ENCODE measurements around the gene DPH3. TPM values are rescaled to one million over a fixed set of nuclear protein-coding genes. Genes with fewer than 3 reads are reported as not detected.

Gene DPH3
- total and polyA plus RNA-seq, 8 donors, result 4.7 to 21.2 (median 17.4) TPM

GRCh38 chr3:16300881-16301359 is 36.2 kb upstream of the DPH3 start:
- Histone ChIP-seq H3K4me3 (no peak overlapping the region), H3K4me1 (peaks cover 0 to 7% (median 0%) of the 10 kb centered on the region in 4 donors), H3K9me3 (no peaks in the 10 kb centered on the region), H3K27ac (peak overlapping the region in 3 of 5 donors; percentile 44 to 61 (median 46)), H3K27me3 (no peaks in the 10 kb centered on the region), H3K36me3 (peaks cover 3 to 73% (median 72%) of the 10 kb centered on the region in 4 donors)
- DNase-seq, result peak in 1 of 2 donors; percentile 59
- 80 to 89% (median 84%) methylated on average over 1 to 2 of the region's 2 CpGs for WGBS, 5 donors
- no peak for TF ChIP-seq POLR2AphosphoS5 (IDR thresholded peaks at IDR 0.05)
- TF ChIP-seq EP300 (IDR thresholded peaks at IDR 0.05), result no peak
- peak in 1 of 4 donors; percentile 6 for TF ChIP-seq POLR2A (IDR thresholded peaks at IDR 0.05)
- no peak for TF ChIP-seq CTCF (IDR thresholded peaks at IDR 0.05)
- intact Hi-C loops (cut with DNase I; ENCODE audit: low total_unique reads), result no loop called here

GRCh38 chr3:16300307-16300706 is 35.6 kb upstream of the DPH3 start:
- WGBS, 5 donors, result 66 to 87% (median 75%) methylated on average over 2 of the region's 2 CpGs
- DNase-seq, result no peak
- Histone ChIP-seq H3K4me3 (no peak overlapping the region), H3K4me1 (peaks cover 0 to 7% (median 0%) of the 10 kb centered on the region in 4 donors), H3K27me3 (no peaks in the 10 kb centered on the region), H3K36me3 (peaks cover 6 to 73% (median 73%) of the 10 kb centered on the region in 4 donors), H3K27ac (peak overlapping the region in 3 of 5 donors; percentile 44 to 61 (median 46)), H3K9me3 (no peaks in the 10 kb centered on the region)
- intact Hi-C loops (cut with DNase I; ENCODE audit: low total_unique reads), result no loop called here
- no peak for TF ChIP-seq CTCF (IDR thresholded peaks at IDR 0.05)
- no peak for TF ChIP-seq POLR2AphosphoS5 (IDR thresholded peaks at IDR 0.05)
- TF ChIP-seq EP300 (IDR thresholded peaks at IDR 0.05), result no peak
- TF ChIP-seq POLR2A (IDR thresholded peaks at IDR 0.05), result no peak

- intact Hi-C loops (cut with DNase I; ENCODE audit: low total_unique reads), result no loop called here
- 82 to 85% (median 83%) methylated on average over 3 of the region's 3 CpGs for WGBS, 5 donors
- Histone ChIP-seq H3K4me1 (peaks cover 0 to 7% (median 0%) of the 10 kb centered on the region in 4 donors), H3K4me3 (no peak overlapping the region), H3K27ac (peak overlapping the region in 1 of 5 donors; percentile 5), H3K36me3 (peaks cover 9 to 73% (median 73%) of the 10 kb centered on the region in 4 donors), H3K9me3 (no peaks in the 10 kb centered on the region), H3K27me3 (no peaks in the 10 kb centered on the region)
- TF ChIP-seq CTCF (IDR thresholded peaks at IDR 0.05) (no peak), POLR2AphosphoS5 (IDR thresholded peaks at IDR 0.05) (no peak), EP300 (IDR thresholded peaks at IDR 0.05) (no peak), POLR2A (IDR thresholded peaks at IDR 0.05) (no peak)
- DNase-seq, result no peak
Measured at GRCh38 chr3:16299746-16300145, 35.0 kb upstream of the DPH3 start.

GRCh38 chr3:16298891-16299290 is 34.1 kb upstream of the DPH3 start:
- WGBS, 5 donors, result 86 to 90% (median 86%) methylated on average over 6 of the region's 6 CpGs
- no peak overlapping the region for H3K27ac ChIP-seq
- intact Hi-C loops (cut with DNase I; ENCODE audit: low total_unique reads), result no loop called here
- H3K4me1 ChIP-seq, result no peaks in the 10 kb centered on the region
- H3K36me3 ChIP-seq, result peaks cover 9 to 73% (median 68%) of the 10 kb centered on the region in 4 donors
- no peak for DNase-seq
- H3K27me3 ChIP-seq, result no peaks in the 10 kb centered on the region
- H3K9me3 ChIP-seq, result no peaks in the 10 kb centered on the region
- H3K4me3 ChIP-seq, result no peak overlapping the region
- TF ChIP-seq CTCF (IDR thresholded peaks at IDR 0.05) (no peak), POLR2A (IDR thresholded peaks at IDR 0.05) (no peak), EP300 (IDR thresholded peaks at IDR 0.05) (no peak), POLR2AphosphoS5 (IDR thresholded peaks at IDR 0.05) (no peak)

Data from stomach (tissue), 9 donors.